Measurements from ENCODE around the gene APPBP2. TPM values are rescaled to one million over a fixed set of nuclear protein-coding genes. Genes with fewer than 3 reads are reported as not detected.
"Not testable (repeated sequence)": the region's sequence is repeated elsewhere in the genome, so short reads cannot be mapped to it uniquely, and the experiment has no call there.

APPBP2 gene
- total RNA-seq, 2 donors from 2014 or later = 30.7 to 34.7 TPM

DNA sequence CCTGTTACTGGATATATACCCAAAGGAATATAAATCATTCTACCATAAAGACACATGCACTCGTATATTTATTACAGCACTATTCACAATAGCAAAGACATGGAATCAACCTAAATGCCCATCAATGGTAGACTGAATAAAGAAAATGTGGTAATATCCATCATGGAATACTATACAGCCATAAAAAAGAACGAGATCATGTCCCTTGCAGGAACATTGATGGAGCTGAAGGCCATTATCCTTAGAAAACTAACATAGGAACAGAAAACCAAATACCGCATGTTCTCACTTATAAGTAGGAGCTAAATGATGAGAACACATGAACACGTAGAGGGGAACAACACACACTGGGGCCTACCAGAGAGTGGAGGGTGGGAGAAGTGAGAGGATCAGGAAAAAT is 107.0 kb downstream of the APPBP2 start:
- DNase-seq; intact Hi-C loops (cut with DNase I, micrococcal nuclease); ATAC-seq: not testable (repeated sequence)

GRCh38 chr17:60416368-60416925 is 109.6 kb downstream of the APPBP2 start:
- DNase-seq (no peak), ATAC-seq (peak; percentile 61)
- intact Hi-C loops (cut with DNase I, micrococcal nuclease) = no loop called here

- ATAC-seq (no peak), DNase-seq (no peak)
- intact Hi-C loops (cut with DNase I, micrococcal nuclease) = no loop called here
These were observed 110.9 kb downstream of the APPBP2 start for GRCh38 chr17:60415146-60415545.

GRCh38 chr17:60412701-60413100 is 113.3 kb downstream of the APPBP2 start:
- DNase-seq (no peak), ATAC-seq (no peak)
- intact Hi-C loops (cut with DNase I, micrococcal nuclease) = no loop called here

GRCh38 chr17:60410001-60410400 is 116.0 kb downstream of the APPBP2 start:
- DNase-seq (no peak), ATAC-seq (no peak)
- intact Hi-C loops (cut with DNase I, micrococcal nuclease) = no loop called here

DNA sequence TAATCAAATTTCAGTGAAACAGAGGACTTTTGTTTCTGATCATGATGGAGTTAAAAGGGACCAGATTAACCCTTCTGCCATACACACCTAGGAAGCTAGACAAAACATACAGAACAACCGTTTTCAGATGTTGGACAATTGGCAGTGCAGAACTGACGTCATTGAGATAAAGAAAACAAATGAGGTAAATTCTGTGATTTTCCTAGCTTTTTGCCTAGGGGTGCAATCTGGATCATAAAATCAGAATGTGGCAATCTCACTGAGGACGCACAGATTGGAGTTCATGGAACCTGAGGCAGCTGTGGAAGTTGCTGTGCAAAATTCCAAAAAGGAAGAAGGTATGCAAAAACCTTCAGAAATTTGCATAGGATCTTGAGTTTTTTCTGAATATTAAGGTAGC is 119.2 kb downstream of the APPBP2 start:
- DNase-seq (no peak), ATAC-seq (no peak)
- intact Hi-C loops (cut with DNase I, micrococcal nuclease) = no loop called here

- intact Hi-C loops (cut with DNase I, micrococcal nuclease) = no loop called here
- ATAC-seq (no peak), DNase-seq (no peak)
These were observed 122.1 kb downstream of the APPBP2 start for GRCh38 chr17:60403962-60404361.

DNA sequence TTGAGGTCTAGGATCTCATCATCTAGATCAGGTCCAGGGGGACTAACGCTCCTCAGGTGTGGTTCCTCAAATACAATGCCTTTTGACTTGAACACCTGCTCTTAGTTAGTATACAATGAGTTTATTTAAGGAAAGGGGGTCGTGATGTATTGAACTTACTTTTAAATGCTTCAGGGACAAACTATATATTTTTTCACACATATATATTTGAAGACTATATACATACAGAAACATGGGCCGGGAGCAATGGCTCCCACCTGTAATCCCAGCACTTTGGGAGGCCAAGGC is 122.6 kb downstream of the APPBP2 start:
- intact Hi-C loops (cut with DNase I, micrococcal nuclease) = no loop called here
- ATAC-seq (no peak), DNase-seq (no peak)

DNA sequence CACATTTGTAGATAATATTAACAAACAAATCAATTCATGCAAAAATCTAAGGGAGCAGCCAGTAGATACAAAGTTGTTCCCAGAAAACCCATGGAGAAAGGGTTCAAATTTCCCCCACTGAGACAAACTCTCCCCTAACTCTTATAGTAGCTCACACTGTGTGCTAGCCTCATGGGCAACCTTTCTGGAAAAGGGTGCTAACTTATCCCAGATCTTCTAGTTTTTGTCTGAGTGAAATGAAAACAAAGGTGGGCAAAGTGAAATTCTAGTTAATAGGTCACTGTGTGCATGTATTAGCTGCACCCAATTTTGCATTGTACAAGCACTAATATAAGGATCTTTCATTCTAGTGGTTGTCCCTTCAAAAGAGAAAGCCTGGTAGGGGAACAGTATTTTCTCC is 124.2 kb downstream of the APPBP2 start:
- DNase-seq (no peak), ATAC-seq (no peak)

GRCh38 chr17:60398227-60398959 is 127.6 kb downstream of the APPBP2 start:
- DNase-seq (no peak), ATAC-seq (no peak)
- intact Hi-C loops (cut with DNase I, micrococcal nuclease) = no loop called here

More for the DNA sequence above, 124.2 kb downstream of the APPBP2 start:
- intact Hi-C loops (cut with DNase I, micrococcal nuclease) = no loop called here

GRCh38 chr17:60396412-60396811 is 129.6 kb downstream of the APPBP2 start:
- DNase-seq (no peak), ATAC-seq (no peak)
- intact Hi-C loops (cut with DNase I, micrococcal nuclease) = no loop called here

DNA sequence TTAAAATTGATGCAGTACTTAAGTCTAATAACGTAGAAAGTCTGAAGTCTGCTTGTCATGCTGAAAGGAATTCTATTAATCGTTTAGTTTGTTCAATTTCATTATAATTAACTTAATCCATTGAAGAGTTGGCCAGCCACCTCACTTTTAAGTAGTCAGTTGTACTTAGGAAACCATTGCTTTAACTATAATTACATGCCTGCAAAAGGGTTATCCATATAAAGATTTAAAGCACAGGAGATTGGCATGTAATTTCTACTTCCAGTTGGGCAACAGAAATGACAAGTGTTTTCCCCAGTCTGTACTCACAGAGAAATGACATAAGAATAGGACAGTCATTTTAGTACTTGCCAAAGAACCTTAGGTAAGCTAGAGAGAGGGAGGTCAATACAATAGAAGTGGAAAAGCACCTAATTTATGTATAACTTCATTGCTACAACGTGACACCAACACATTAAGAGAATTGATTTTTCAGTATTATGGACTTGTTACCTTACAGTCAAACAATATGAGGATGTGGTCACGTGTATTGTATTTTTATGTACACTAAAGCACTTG is 130.5 kb downstream of the APPBP2 start:
- intact Hi-C loops (cut with DNase I, micrococcal nuclease) = no loop called here
- ATAC-seq = no peak
- DNase-seq = no peak

GRCh38 chr17:60393840-60394723 is 132.0 kb downstream of the APPBP2 start:
- ATAC-seq = no peak
- intact Hi-C loops (cut with DNase I, micrococcal nuclease) = no loop called here

More at GRCh38 chr17:60393840-60394723, 132.0 kb downstream of the APPBP2 start:
- DNase-seq = peak in 1 of 2 donors; percentile 8

Other genes with a start within 250 kb of the APPBP2 start
- gene USP32, start 134.1 kb downstream of the APPBP2 start, total RNA-seq = 10 to 100 TPM; 37.4 to 48.9 TPM
- not detected for gene CHCT1, start 103.8 kb downstream of the APPBP2 start, total RNA-seq
- gene PPM1D, start 74.0 kb upstream of the APPBP2 start, total RNA-seq = 10 to 100 TPM; 14.3 to 21.1 TPM
- 10 to 100 TPM; 19.9 to 20.2 TPM for gene BCAS3, start 151.6 kb upstream of the APPBP2 start, total RNA-seq

All from left colon (tissue), 2 donors.